Vagina (tissue), 2 donors: ENCODE measurements around the gene ZNF878.

Experiments
- CTCF ChIP-seq, 3 experiments: fragments of 450-650 bp in 2 of 3; fragments of 200-600 bp in 1 of 3; sonication (generic) in 1 of 3; IDR thresholded peaks; one replicate each; pipeline ENCODE4 v1.5.1; 2017 to 2019; ENCODE audit warnings: antibody characterized with exemption in 3 of 3, mild to moderate bottlenecking in 2 of 3, moderate library complexity in 2 of 3
- POLR2A ChIP-seq, 2 donors: fragments of 450-650 bp; IDR thresholded peaks; one replicate each; pipeline ENCODE4 v1.6.1; 2017; ENCODE audit warnings: antibody characterized with exemption in 2 of 2, mild to moderate bottlenecking in 2 of 2, moderate library complexity in 2 of 2

GRCh38 chr19:12000152-12000981 is 52.4 kb downstream of the ZNF878 start:
- TF ChIP-seq POLR2A (IDR thresholded peaks at IDR 0.05): no peak
- TF ChIP-seq CTCF (IDR thresholded peaks at IDR 0.05): no peak
